Erythroblast (primary cell): Measurements from ENCODE around the gene IL1RN.
"Not testable (repeated sequence)": the region's sequence is repeated elsewhere in the genome, so short reads cannot be mapped to it uniquely, and the experiment has no call there.

Source experiments
- GATA1 ChIP-seq: IDR thresholded peaks from 2 replicates; pipeline ENCODE4 v1.6.1; 2011; ENCODE audit warnings: low read depth, mild to moderate bottlenecking, control low read depth, low read length, moderate library complexity
- POLR2A ChIP-seq: IDR thresholded peaks from 2 replicates; pipeline ENCODE4 v1.6.1; 2011; ENCODE audit warnings: mild to moderate bottlenecking, low read length

DNA sequence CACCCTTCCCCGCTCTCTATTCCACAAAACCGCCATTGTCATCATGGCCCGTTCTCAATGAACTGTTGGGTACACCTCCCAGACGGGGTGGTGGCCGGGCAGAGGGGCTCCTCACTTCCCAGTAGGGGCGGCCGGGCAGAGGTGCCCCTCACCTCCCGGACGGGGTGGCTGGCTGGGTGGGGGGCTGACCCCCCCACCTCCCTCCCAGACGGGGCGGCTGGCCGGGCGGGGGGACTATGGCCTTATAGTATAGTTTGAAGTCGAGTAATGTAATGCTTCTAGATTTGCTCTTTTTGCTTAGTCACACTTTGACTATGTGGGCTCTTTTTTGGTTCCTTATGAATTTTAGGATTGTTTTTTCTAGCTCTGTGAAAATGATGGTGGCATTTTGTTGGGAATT, 31.1 kb upstream of the IL1RN start:
- not testable (repeated sequence) for TF ChIP-seq POLR2A, GATA1
